H7 (cell line): ENCODE data around the gene MAEA. TPM values are rescaled to one million over a fixed set of nuclear protein-coding genes. Genes with fewer than 3 reads are reported as not detected.
A peak's percentile ranks its signal among the peaks of the same experiment; 100 is the strongest.
"Not testable (repeated sequence)": the region's sequence is repeated elsewhere in the genome, so short reads cannot be mapped to it uniquely, and the experiment has no call there.

Experiments
- DNase-seq: peaks from one replicate; pipeline ENCODE4 v3.0.0; 2012
- H3K27me3 ChIP-seq: 2 replicates; pipeline ENCODE4 v1.6.0; 2011; ENCODE audit warnings: mild to moderate bottlenecking, low read length; ENCODE audit not compliant: control insufficient read depth, insufficient read depth
- H3K36me3 ChIP-seq: replicated peaks from 2 replicates; pipeline ENCODE4 v1.5.1; 2011; ENCODE audit warnings: low read length; ENCODE audit not compliant: control insufficient read depth, insufficient read depth
- H3K4me3 ChIP-seq: 2 replicates; pipeline ENCODE4 v1.5.1; 2011; ENCODE audit warnings: low read depth, mild to moderate bottlenecking, control low read depth, low read length, moderate library complexity; ENCODE audit not compliant: insufficient read depth
- total RNA-seq: library from RNA; depleted of rRNA; stranded (reverse); fragments of >200 nt; shearing (Covaris generic); gene quantifications from 2 replicates; pipeline ENCODE4 v1.2.3, GENCODE V29; 2014

MAEA gene
- total RNA-seq, 1 experiment from 2014 or later, result 80.6 TPM

DNA sequence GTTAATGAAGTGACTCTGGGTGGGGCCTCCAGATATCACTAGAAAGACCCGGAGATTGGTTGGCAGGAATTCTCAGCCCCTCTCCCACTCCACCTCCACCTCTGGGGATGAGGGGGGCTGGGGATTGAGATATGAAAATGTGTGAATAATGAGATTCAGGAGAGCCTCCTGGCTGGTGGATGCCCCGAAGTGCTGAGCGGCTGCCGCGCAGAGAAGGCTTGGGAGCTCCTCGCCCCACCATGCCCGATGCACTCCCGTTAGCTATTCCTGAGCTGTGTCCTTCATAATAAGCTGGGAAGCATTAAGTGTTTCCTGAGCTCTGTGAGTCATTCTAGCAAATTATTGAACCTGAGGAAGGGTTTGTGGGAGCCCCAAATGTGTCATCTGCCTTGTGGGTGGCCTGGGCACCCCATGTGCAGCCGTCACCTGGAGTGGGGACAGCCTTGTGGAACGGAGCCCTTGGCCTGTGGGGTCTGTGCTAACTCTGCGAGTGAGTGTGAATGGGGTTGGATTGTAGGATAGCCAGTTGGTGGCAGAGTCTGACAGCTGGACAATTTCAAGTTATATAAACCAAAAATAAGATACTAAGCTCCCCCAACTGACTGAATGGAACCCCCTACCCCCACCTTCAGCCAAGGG, 4.4 kb upstream of the MAEA start:
- Histone ChIP-seq H3K4me3 (no peak overlapping the region), H3K27me3 (no peaks in the 10 kb centered on the region), H3K36me3 (no peaks in the 10 kb centered on the region)
- DNase-seq, result no peak

DNA sequence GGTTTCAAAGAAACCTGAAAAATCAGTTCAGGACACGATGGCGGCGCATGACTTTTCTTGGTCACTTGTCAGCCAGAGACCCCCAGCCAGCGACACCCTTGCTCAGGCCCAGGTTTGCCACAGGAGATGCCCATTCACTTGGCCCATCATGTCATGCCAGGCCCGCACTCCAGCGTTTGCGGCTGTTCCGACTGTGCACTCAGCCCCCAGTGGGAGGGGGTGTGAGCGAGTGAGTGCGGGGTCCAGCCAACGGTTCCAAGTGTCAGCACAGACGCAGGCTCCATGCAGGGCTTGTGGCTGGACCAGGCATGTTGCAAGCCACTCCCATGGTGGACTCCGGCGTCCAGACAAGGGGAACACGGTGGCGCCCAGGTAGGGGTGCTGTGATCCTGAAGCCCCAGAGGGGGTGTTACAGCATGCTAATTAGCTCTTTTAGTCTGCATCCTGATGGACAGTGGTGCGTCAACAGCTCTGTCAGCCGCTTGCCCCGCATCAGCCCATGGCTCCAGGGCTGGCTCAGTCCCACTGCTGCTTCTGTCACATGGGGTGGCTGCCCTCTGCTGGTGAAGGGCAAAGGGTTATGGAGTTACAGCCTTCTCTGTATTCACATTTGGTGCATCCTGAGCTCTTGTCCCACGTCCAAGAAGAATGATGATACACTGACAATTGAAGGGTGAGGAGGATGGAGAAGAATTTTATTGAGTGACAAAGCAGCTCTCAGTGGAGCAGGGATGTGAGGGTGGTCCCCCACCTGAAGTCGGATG, 3.7 kb upstream of the MAEA start:
- no peak overlapping the region for H3K4me3 ChIP-seq
- DNase-seq, result peak; percentile 62
- no peaks in the 10 kb centered on the region for H3K27me3 ChIP-seq
- no peaks in the 10 kb centered on the region for H3K36me3 ChIP-seq

DNA sequence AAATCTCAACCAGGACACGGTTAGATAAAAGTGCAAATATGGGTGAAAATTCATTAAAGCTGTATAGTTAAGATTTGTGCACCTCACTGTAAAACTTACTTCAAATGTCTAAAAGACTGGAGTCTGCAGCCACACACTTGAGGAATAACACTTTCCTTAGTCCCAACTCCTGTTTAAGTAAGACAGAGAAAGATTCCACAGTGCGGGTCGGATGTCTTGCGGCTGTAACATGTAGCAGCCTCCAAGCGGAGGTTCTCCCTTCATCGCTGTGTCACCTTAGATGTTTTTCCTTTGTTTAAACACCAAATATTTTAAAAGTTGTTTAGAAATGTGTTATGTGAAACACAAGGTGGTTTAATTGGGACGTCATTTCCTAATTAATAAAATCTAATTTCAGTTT, 905 bp upstream of the MAEA start:
- DNase-seq, result peak; percentile 50
- Histone ChIP-seq H3K36me3 (no peaks in the 10 kb centered on the region), H3K27me3 (no peaks in the 10 kb centered on the region), H3K4me3 (peak overlapping the region; percentile 92)

DNA sequence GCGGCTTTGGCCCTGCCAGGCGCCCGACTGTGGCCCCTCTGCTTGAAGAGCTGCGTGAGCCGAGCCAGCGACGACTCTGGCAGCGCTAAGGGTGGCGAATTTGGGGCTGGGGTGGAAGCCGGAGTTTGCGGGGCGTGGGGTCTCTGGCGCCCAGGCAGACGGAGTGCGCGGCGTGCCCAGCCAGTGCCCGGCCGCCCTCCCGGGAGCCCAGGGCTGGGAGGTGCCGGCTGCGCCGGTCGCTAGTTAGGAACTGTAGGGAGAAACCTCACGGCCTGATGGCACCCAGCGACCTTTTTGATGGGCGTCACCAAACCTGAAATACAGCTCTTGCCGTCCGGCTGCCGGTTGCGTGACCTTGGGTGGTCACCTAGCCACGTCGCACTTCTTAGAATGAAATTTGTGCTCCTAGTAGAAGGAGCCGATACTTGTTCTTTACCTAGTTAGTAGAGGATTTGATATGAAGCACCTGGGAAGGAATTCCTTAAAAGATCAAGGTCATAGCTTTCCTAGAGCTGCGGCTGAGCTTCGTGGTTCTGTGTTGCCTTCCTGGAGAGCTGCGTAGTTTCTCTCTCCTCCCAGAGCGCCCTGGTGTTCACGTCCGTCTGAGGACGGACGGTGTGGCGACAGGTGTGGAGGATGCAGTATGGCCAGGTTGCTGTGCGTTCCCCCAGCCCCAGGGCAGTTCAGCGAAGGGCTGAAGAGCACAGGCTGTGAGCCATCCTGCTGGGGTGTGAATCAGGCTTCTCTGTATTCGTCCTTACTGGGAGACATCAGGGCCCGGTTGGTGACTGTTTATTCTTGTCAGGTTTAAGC, 680 bp downstream of the MAEA start:
- H3K36me3 ChIP-seq, result no peaks in the 10 kb centered on the region; the same call in 1 of the 2 replicates
- peak; percentile 55 for DNase-seq
- H3K27me3 ChIP-seq, result no peaks in the 10 kb centered on the region
- peak overlapping the region; percentile 92 for H3K4me3 ChIP-seq

DNA sequence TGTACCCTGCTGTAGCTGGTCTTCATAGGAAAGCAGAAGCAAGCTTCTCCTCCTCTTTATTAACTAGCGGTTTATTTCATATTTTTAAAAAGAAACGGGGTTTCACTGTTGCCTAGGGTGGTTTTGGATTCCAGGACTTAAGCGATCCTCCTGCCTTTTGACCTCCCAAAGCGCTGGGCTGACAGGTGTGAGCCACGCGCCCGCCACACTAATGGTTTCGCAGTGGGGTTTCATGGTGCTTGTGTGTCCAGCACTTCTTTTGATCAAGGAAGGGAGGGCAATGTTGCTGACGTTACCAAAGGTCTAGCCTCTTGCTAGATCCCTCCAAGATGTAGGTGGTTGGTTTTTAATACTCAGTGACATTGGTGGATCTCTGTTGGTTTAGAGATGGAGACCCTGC, 1.4 kb downstream of the MAEA start:
- H3K4me3 ChIP-seq, result peak overlapping the region; percentile 92
- peak; percentile 18 for DNase-seq
- H3K27me3 ChIP-seq, result no peaks in the 10 kb centered on the region
- no peaks in the 10 kb centered on the region; the same call in 1 of the 2 replicates for H3K36me3 ChIP-seq

DNA sequence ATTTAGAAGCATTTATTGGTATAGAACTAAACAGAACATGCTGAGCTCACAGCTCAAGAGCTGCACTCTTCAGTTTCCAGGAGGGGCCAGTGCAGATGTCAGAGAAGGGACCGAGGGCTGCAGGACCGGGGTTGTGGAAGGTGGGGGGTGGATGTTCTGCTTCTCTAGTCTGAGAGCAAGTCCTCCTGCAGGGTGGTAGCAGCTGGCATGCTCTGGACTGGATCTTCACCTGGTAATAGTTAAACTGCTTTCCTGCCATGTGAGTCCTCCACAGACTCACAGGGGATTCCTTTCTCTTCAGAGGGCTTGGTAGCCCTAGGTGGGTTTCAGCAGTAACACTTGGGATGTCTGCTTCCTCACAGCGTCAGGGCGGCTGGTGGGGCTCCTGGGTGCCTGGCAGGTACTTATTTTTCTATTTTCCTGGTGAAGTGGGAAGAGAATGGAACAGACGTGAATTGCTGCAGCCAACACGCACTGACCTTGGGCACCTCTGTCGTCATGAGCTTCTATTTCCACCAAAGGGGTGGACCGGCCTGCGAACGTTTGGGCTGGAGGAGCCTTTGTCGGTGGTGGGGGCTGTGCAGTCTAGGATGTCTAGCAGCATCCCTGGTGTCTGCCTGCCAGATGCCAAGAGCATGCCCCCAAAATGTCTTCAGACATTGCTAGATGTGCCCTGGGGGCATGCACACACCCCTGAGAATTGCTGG, 2.5 kb downstream of the MAEA start:
- no peak for DNase-seq
- Histone ChIP-seq H3K36me3 (no peaks in the 10 kb centered on the region; the same call in 1 of the 2 replicates), H3K27me3 (no peaks in the 10 kb centered on the region), H3K4me3 (no peak overlapping the region)

DNA sequence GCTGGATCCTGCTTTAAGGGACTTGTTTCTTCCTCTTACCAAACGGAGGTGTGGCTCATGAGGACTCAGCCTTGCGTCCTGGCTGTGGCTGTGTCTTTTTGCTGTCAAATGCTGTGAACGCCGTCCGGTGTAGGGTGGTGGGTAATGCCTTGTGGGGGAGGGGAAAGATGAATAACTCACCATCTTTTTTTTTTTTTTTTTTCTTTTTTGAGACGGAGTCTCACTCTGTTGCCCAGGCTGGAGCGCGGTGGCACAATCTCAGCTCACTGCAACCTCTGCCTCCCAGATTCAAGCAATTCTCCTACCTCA, 3.0 kb downstream of the MAEA start:
- H3K27me3 ChIP-seq, H3K36me3 ChIP-seq, H3K4me3 ChIP-seq, DNase-seq: not testable (repeated sequence)

DNA sequence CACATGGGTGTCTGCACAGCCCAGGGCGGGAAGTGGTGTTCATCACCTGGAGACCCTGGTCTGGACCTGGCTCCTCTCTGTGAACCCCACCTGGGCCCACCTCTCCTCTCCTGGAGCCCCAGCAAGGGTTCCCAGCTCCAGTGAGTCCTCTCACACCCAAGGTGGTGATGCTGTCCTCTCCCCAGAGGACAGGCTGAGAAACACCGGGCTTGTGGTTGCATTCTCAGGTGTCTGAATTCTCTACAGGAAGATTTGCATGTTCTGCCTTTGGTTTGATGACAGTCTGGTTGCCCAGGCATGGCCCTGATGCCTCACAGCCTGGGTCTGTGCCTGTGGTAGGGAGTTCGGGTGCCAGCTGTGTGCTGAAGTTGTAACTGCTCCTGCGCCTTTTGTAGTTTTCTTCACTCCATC, 3.8 kb downstream of the MAEA start:
- peak; percentile 37 for DNase-seq
- Histone ChIP-seq H3K27me3 (no peaks in the 10 kb centered on the region), H3K36me3 (peaks cover 2% of the 10 kb centered on the region), H3K4me3 (no peak overlapping the region)

DNA sequence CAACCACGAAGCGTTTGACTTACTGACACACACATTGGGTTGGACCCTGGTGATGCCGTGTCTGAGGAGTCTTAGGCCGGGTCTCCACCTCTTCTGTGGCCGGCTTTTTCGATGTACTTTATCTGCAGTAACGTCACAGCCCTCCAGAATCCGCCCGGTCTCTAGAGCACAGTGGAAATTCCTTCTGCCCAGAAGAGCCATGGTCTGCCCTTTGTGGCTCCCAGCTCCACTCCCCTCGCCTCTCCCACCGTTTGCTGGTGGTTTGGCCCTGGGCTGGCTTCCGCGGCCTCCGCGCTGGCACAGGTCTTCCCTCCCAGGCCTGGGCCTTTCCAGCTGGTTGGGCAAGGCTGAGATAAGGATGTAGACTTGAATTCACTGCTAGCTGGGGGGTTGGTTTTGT, 4.3 kb downstream of the MAEA start:
- Histone ChIP-seq H3K27me3 (no peaks in the 10 kb centered on the region), H3K36me3 (peaks cover 2% of the 10 kb centered on the region), H3K4me3 (no peak overlapping the region)
- no peak for DNase-seq

DNA sequence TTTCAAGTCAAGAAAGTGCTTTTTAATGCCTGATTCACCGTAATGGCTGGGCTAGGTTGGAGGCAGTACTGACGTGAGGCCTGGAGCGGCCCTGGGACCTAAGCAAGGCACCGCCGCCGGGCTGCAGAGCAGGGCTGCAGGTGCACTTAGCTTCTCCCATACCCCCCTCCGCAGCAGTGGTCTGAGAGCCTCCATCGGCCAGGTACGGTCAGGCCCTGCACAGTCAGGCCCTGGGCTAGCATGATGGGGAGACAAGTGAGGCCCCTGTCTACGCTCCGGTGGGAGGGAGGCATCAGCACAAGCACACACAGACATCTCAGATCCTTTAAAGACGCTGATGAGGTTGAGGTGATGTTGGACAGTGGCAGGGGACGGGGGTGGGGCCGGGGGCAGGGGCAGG, 4.7 kb downstream of the MAEA start:
- H3K4me3 ChIP-seq, result no peak overlapping the region
- H3K27me3 ChIP-seq, result no peaks in the 10 kb centered on the region
- peaks cover 2% of the 10 kb centered on the region for H3K36me3 ChIP-seq
- DNase-seq, result peak; percentile 71

DNA sequence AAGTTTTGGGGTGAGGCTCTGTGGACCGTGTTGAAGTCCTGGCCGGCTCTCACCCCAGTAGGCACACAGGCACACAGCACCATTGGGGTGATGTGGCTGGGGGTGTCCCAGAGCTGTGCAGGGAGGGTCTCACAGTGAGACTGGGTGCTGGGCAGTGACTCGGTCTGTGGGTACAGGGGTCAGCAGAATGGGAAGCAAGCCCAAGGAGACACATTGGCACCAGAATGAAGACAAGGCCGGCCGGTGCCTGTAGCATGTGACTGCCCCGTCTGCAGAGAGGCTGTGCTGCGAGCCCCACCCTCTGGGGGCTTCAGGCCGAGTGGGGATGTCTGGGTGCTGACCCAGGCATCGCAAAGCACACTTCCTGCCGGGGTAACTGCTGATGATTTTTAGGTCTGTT, 5.2 kb downstream of the MAEA start:
- H3K4me3 ChIP-seq, result no peak overlapping the region
- DNase-seq, result peak; percentile 60
- H3K36me3 ChIP-seq, result peaks cover 2% of the 10 kb centered on the region
- no peaks in the 10 kb centered on the region for H3K27me3 ChIP-seq

DNA sequence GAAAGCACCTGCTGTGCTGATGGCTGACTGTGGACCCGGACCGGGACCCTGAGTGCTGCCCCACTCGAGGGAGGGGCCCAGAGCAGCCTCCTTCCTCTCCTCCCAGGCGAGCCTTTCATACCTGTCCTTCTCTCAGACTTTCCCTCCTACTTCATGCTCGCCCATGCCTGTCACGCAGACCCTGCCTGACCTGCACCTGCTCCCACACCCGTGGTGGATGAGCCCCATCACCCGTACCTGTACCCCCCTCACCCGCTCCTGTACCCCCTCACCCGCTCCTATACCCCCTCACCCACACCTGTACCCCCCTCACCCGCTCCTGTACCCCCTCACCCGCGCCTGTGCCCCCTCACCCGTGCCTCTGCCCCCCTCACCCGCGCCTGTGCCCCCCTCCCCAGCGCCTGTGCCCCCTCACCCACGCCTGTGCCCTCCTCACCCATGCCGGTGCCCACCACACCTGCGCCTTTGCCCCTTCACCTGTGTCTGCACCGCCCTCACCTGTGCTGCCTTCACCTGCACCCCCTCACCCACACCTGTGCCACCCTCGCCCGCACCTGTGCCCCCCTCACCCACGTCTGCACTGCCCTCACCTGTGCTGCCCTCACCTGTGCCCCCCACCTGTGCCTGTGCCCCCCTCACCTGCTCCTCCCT, 5.8 kb downstream of the MAEA start:
- DNase-seq, result peak; percentile 58
- no peak overlapping the region for H3K4me3 ChIP-seq
- peaks cover 2% of the 10 kb centered on the region for H3K36me3 ChIP-seq
- no peaks in the 10 kb centered on the region for H3K27me3 ChIP-seq

DNA sequence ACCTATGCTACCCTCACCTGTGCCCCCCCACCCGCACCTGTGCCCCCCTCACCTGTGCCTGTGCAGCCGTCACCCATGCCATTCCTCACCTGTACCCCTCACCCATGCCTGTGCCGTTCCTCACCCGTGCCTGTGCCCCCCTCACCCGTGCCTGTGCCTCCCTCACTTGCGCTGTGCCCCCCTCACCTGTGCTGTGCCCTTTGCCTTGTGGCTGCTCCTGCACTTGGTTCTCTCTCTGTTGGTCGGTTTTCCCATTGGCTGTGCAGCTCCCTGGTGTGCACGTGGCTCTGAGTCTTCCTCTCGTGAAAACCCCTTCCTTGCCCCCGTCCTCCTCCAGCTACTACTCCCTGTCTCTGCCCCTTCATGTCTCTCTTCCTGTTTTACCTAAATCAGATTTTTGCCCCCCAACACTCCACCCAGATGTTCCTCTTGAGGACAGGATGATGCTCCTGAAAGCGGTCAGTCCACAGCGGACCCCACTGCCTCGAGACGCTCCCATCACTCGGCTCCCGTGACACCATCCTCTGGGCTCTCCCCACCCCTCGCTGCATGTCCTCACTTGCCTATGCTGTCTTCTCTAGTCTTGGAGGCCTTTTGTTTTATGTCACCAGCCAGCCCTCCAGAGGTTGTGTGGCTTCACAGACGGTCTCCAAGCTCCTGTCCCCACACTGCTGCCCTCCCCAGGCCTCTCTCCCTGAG, 6.8 kb downstream of the MAEA start:
- Histone ChIP-seq H3K36me3 (peaks cover 2% of the 10 kb centered on the region), H3K27me3 (no peaks in the 10 kb centered on the region), H3K4me3 (no peak overlapping the region)
- peak; percentile 35 for DNase-seq

DNA sequence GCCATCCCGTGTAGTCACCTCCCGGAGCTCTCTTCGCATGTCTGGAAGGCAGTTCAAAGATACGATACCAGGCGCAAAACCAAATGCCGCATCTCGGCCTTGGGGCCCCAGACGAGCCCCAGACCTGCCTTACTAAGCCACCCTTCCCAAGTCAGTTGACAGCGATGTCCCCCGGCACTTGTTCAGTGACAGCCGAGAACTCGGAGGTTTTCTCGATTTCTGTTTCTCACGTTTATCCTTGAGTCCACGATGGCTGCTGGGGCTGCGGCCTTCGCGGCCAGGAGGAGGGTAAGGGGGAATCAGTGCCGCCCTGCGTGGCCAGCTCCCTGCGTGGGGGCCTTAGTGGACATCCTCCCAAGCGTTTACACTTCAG, 7.3 kb downstream of the MAEA start:
- peaks cover 2% of the 10 kb centered on the region for H3K36me3 ChIP-seq

More for the DNA sequence above, 7.3 kb downstream of the MAEA start:
- peak; percentile 49 for DNase-seq
- Histone ChIP-seq H3K4me3 (no peak overlapping the region), H3K27me3 (no peaks in the 10 kb centered on the region)
